HUES6 (cell line): Measurements from ENCODE around the gene UBE2G2.

Experiments used
- H3K27ac ChIP-seq: 2 replicates; pipeline ENCODE4 v1.7.0; 2013; ENCODE audit warnings: low read depth, mild to moderate bottlenecking, low read length, inconsistent platforms
- H3K27me3 ChIP-seq: 2 replicates; pipeline ENCODE4 v1.6.1; 2013; ENCODE audit warnings: low read length; ENCODE audit not compliant: control insufficient read depth, insufficient read depth
- H3K36me3 ChIP-seq: 2 replicates; pipeline ENCODE4 v1.6.1; 2013; ENCODE audit warnings: low read length; ENCODE audit not compliant: control insufficient read depth, insufficient read depth
- H3K4me1 ChIP-seq: 2 replicates; pipeline ENCODE4 v1.6.1; 2013; ENCODE audit warnings: low read length; ENCODE audit not compliant: control insufficient read depth, insufficient read depth
- H3K4me3 ChIP-seq: 2 replicates; pipeline ENCODE4 v1.5.1; 2013; ENCODE audit warnings: low read depth, low read length
- H3K9ac ChIP-seq: one replicate; pipeline ENCODE4 v1.6.1; 2013; ENCODE audit warnings: mild to moderate bottlenecking, low read length
- H3K9me3 ChIP-seq: 2 replicates; pipeline ENCODE4 v1.6.1; 2013; ENCODE audit warnings: low read depth, low read length; ENCODE audit not compliant: control insufficient read depth, insufficient read depth

The UBE2G2 gene

GRCh38 chr21:44771896-44772525 is 29.6 kb downstream of the UBE2G2 start:
- Histone ChIP-seq H3K4me1 (peaks cover 19% of the 10 kb centered on the region), H3K36me3 (peaks cover 72% of the 10 kb centered on the region), H3K27me3 (no peaks in the 10 kb centered on the region), H3K9ac (no peak overlapping the region), H3K27ac (no peak overlapping the region), H3K9me3 (no peaks in the 10 kb centered on the region), H3K4me3 (no peak overlapping the region)

GRCh38 chr21:44767834-44768831 is 33.5 kb downstream of the UBE2G2 start:
- H3K27ac ChIP-seq: no peak overlapping the region
- H3K4me3 ChIP-seq: no peak overlapping the region
- H3K36me3 ChIP-seq: peaks cover 36% of the 10 kb centered on the region

GRCh38 chr21:44766818-44767354 is 34.7 kb downstream of the UBE2G2 start:
- peak overlapping the region; percentile 38; the same call in 1 of the 2 replicates for H3K27ac ChIP-seq
- H3K36me3 ChIP-seq: peaks cover 23% of the 10 kb centered on the region
- H3K9ac ChIP-seq: peak overlapping the region; percentile 37
- H3K9me3 ChIP-seq: 0 out of 2 replicates have a peak, but pooled peaks cover 4% of the 10 kb centered on the region
- peaks cover 40% of the 10 kb centered on the region for H3K4me1 ChIP-seq
- H3K4me3 ChIP-seq: no peak overlapping the region
- H3K27me3 ChIP-seq: no peaks in the 10 kb centered on the region

More at GRCh38 chr21:44767834-44768831, 33.5 kb downstream of the UBE2G2 start:
- Histone ChIP-seq H3K9ac (no peak overlapping the region), H3K4me1 (peaks cover 40% of the 10 kb centered on the region), H3K27me3 (no peaks in the 10 kb centered on the region), H3K9me3 (no peaks in the 10 kb centered on the region)

- H3K27me3 ChIP-seq: no peaks in the 10 kb centered on the region
- H3K4me3 ChIP-seq: no peak overlapping the region
- H3K9me3 ChIP-seq: 0 out of 2 replicates have a peak, but pooled peaks cover 4% of the 10 kb centered on the region
- peaks cover 40% of the 10 kb centered on the region for H3K4me1 ChIP-seq
- H3K27ac ChIP-seq: peak overlapping the region; percentile 14; the same call in 1 of the 2 replicates
- H3K9ac ChIP-seq: peak overlapping the region; percentile 37
- peaks cover 16% of the 10 kb centered on the region for H3K36me3 ChIP-seq
Observed at GRCh38 chr21:44766014-44766817, 35.4 kb downstream of the UBE2G2 start.

- Histone ChIP-seq H3K4me3 (no peak overlapping the region), H3K4me1 (peaks cover 47% of the 10 kb centered on the region), H3K36me3 (peaks cover 8% of the 10 kb centered on the region), H3K27me3 (no peaks in the 10 kb centered on the region), H3K9ac (no peak overlapping the region), H3K9me3 (0 out of 2 replicates have a peak, but pooled peaks cover 4% of the 10 kb centered on the region), H3K27ac (no peak overlapping the region)
Observed at GRCh38 chr21:44765231-44766013, 36.2 kb downstream of the UBE2G2 start.

GRCh38 chr21:44764319-44765230 is 37.0 kb downstream of the UBE2G2 start:
- Histone ChIP-seq H3K4me3 (no peak overlapping the region), H3K27me3 (no peaks in the 10 kb centered on the region), H3K9me3 (0 out of 2 replicates have a peak, but pooled peaks cover 4% of the 10 kb centered on the region), H3K9ac (no peak overlapping the region), H3K36me3 (peaks cover 1% of the 10 kb centered on the region), H3K27ac (no peak overlapping the region), H3K4me1 (peaks cover 49% of the 10 kb centered on the region)

GRCh38 chr21:44763451-44764318 is 37.9 kb downstream of the UBE2G2 start:
- H3K36me3 ChIP-seq: no peaks in the 10 kb centered on the region
- H3K4me1 ChIP-seq: peaks cover 49% of the 10 kb centered on the region
- no peaks in the 10 kb centered on the region for H3K27me3 ChIP-seq
- no peak overlapping the region for H3K4me3 ChIP-seq
- H3K9me3 ChIP-seq: 0 out of 2 replicates have a peak, but pooled peaks cover 4% of the 10 kb centered on the region
- H3K27ac ChIP-seq: no peak overlapping the region
- H3K9ac ChIP-seq: no peak overlapping the region

GRCh38 chr21:44763050-44763378 is 38.6 kb downstream of the UBE2G2 start:
- Histone ChIP-seq H3K4me1 (peaks cover 43% of the 10 kb centered on the region), H3K9ac (no peak overlapping the region), H3K9me3 (0 out of 2 replicates have a peak, but pooled peaks cover 4% of the 10 kb centered on the region), H3K27me3 (no peaks in the 10 kb centered on the region), H3K36me3 (no peaks in the 10 kb centered on the region), H3K4me3 (no peak overlapping the region), H3K27ac (no peak overlapping the region)
